C4-2B (cell line): ENCODE data around the gene RNMT.

Experiments used
- CTCF ChIP-seq: fragments of 450-650 bp; conservative IDR thresholded peaks from 2 replicates; pipeline ENCODE4 v1.5.1; 2017; ENCODE audit warnings: mild to moderate bottlenecking
- ZFX ChIP-seq: fragments of 450-650 bp; IDR thresholded peaks from 2 replicates; pipeline ENCODE4 v1.6.1; 2017

GRCh38 chr18:13700153-13700552, 26.3 kb upstream of the RNMT start:
- TF ChIP-seq CTCF (no peak), ZFX (no peak)
